Superior temporal gyrus (tissue), 1 donor: ENCODE results near the gene SOWAHB.
A peak's percentile ranks its signal among the peaks of the same experiment; 100 is the strongest.

Experiments used
- DNase-seq: peaks from one replicate; pipeline ENCODE4 v3.0.0-alpha.2; 2016; ENCODE audit errors: extremely low spot score

The SOWAHB gene

GRCh38 chr4:76897536-76898384 is at the start of gene SOWAHB:
SOWAHB (minus strand) TSS chr4:76898144; CDS start chr4:76897849, 295 bp downstream.
- no peak for DNase-seq

GRCh38 chr4:76947369-76947768 is 49.4 kb upstream of the SOWAHB start:
- no peak for DNase-seq

- DNase-seq = no peak
Measured at GRCh38 chr4:76943790-76944189, 45.8 kb upstream of the SOWAHB start.

- DNase-seq = peak; percentile 67
Measured at GRCh38 chr4:76943129-76943620, 45.2 kb upstream of the SOWAHB start.

- DNase-seq = no peak
Measured at GRCh38 chr4:76939184-76939583, 41.2 kb upstream of the SOWAHB start.

GRCh38 chr4:76931576-76932276 is 33.8 kb upstream of the SOWAHB start:
- DNase-seq = no peak

GRCh38 chr4:76931087-76931486 is 33.1 kb upstream of the SOWAHB start:
- DNase-seq = no peak

GRCh38 chr4:76930685-76931084 is 32.7 kb upstream of the SOWAHB start:
- no peak for DNase-seq

- no peak for DNase-seq
Measured at GRCh38 chr4:76926841-76927240, 28.9 kb upstream of the SOWAHB start.

GRCh38 chr4:76923619-76924357 is 25.8 kb upstream of the SOWAHB start:
- DNase-seq = no peak

- DNase-seq = no peak
Measured at GRCh38 chr4:76920715-76921114, 22.8 kb upstream of the SOWAHB start.

- no peak for DNase-seq
Measured at GRCh38 chr4:76909711-76910110, 11.8 kb upstream of the SOWAHB start.

GRCh38 chr4:76905521-76905920 is 7.6 kb upstream of the SOWAHB start:
- no peak for DNase-seq

- DNase-seq = no peak
Measured at GRCh38 chr4:76904646-76905190, 6.8 kb upstream of the SOWAHB start.

GRCh38 chr4:76902233-76902890 is 4.4 kb upstream of the SOWAHB start:
- no peak for DNase-seq

- DNase-seq = no peak
Measured at GRCh38 chr4:76898949-76899645, 1.2 kb upstream of the SOWAHB start.

- DNase-seq = no peak
Measured at GRCh38 chr4:76898385-76898692, 395 bp upstream of the SOWAHB start.

- DNase-seq = no peak
Measured at GRCh38 chr4:76896614-76897535, 1.1 kb downstream of the SOWAHB start.

- DNase-seq = no peak
Measured at GRCh38 chr4:76896048-76896447, 1.9 kb downstream of the SOWAHB start.

- no peak for DNase-seq
Measured at GRCh38 chr4:76895619-76896018, 2.3 kb downstream of the SOWAHB start.
